Measurements from ENCODE around the gene MCEE. TPM values are rescaled to one million over a fixed set of nuclear protein-coding genes. Genes with fewer than 3 reads are reported as not detected.

MCEE gene
- total RNA-seq, 1 donor from 2014 or later = 24.7 TPM

- Mint-ChIP-seq H3K4me3 (no peak overlapping the region), H3K9me3 (no peaks in the 10 kb centered on the region), H3K27ac (no peak overlapping the region), H3K4me1 (no peaks in the 10 kb centered on the region), H3K27me3 (ENCODE audit: insufficient read depth, low read depth) (peaks cover 6% of the 10 kb centered on the region), H3K36me3 (peaks cover 24% of the 10 kb centered on the region)
- Histone ChIP-seq H3K9ac (no peak overlapping the region), H3K4me2 (no peak overlapping the region), H3K4me1 (no peaks in the 10 kb centered on the region), H3K79me2 (ENCODE audit: low read depth) (no peaks in the 10 kb centered on the region), H3K27ac (no peak overlapping the region), H3K27me3 (no peaks in the 10 kb centered on the region), H3K9me3 (ENCODE audit: low read depth) (no peaks in the 10 kb centered on the region), H2AFZ (replicated peaks) (no peak overlapping the region), H3F3A (ENCODE audit: low read depth) (peaks cover 3% of the 10 kb centered on the region), H3K36me3 (no peaks in the 10 kb centered on the region), H3K4me3 (no peak overlapping the region), H4K20me1 (ENCODE audit: low read depth) (peaks cover 6% of the 10 kb centered on the region)
- TF ChIP-seq CTCF (IDR thresholded peaks at IDR 0.05) = no peak
- no peak for TF ChIP-seq EZH2 (IDR thresholded peaks at IDR 0.05)
- no peak for DNase-seq (ENCODE audit: low spot score)
These were observed 18.6 kb upstream of the MCEE start for GRCh38 chr2:71148506-71149063.

- H3K27me3 Mint-ChIP-seq (ENCODE audit: insufficient read depth, low read depth) = no peaks in the 10 kb centered on the region
- H3K79me2 ChIP-seq (ENCODE audit: low read depth) = no peaks in the 10 kb centered on the region
- no peaks in the 10 kb centered on the region for H3K4me1 Mint-ChIP-seq
- no peaks in the 10 kb centered on the region for H4K20me1 ChIP-seq (ENCODE audit: low read depth)
- no peak overlapping the region for H3K4me3 Mint-ChIP-seq
- H3K36me3 Mint-ChIP-seq = peaks cover 29% of the 10 kb centered on the region
- DNase-seq (ENCODE audit: low spot score) = no peak
- no peak overlapping the region for H3K4me3 ChIP-seq
- H3K9me3 ChIP-seq (ENCODE audit: low read depth) = no peaks in the 10 kb centered on the region
- no peak for TF ChIP-seq CTCF (IDR thresholded peaks at IDR 0.05)
- TF ChIP-seq EZH2 (IDR thresholded peaks at IDR 0.05) = no peak
- TF ChIP-seq EZH2phosphoT487 (IDR thresholded peaks at IDR 0.05) = no peak
- H3K9ac ChIP-seq = no peak overlapping the region
- H3K4me2 ChIP-seq = no peak overlapping the region
- peaks cover under 1% of the 10 kb centered on the region for H3F3A ChIP-seq (ENCODE audit: low read depth)
- no peak overlapping the region for H2AFZ ChIP-seq (replicated peaks)
- peaks cover 5% of the 10 kb centered on the region for H3K36me3 ChIP-seq
- H3K9me3 Mint-ChIP-seq = no peaks in the 10 kb centered on the region
- H3K27me3 ChIP-seq = no peaks in the 10 kb centered on the region
- no peak overlapping the region for H3K27ac ChIP-seq
- H3K27ac Mint-ChIP-seq = no peak overlapping the region
- no peaks in the 10 kb centered on the region for H3K4me1 ChIP-seq
These were observed 13.8 kb upstream of the MCEE start for GRCh38 chr2:71143782-71144181.

- Histone ChIP-seq H2AFZ (replicated peaks) (no peak overlapping the region), H4K20me1 (ENCODE audit: low read depth) (peaks cover 7% of the 10 kb centered on the region), H3F3A (ENCODE audit: low read depth) (no peaks in the 10 kb centered on the region), H3K4me1 (peaks cover 2% of the 10 kb centered on the region), H3K36me3 (peaks cover 16% of the 10 kb centered on the region), H3K9ac (no peak overlapping the region), H3K79me2 (ENCODE audit: low read depth) (peaks cover 20% of the 10 kb centered on the region), H3K27ac (no peak overlapping the region), H3K4me2 (no peak overlapping the region), H3K9me3 (ENCODE audit: low read depth) (no peaks in the 10 kb centered on the region), H3K27me3 (no peaks in the 10 kb centered on the region), H3K4me3 (no peak overlapping the region)
- Mint-ChIP-seq H3K9me3 (no peaks in the 10 kb centered on the region), H3K4me3 (no peak overlapping the region), H3K27ac (no peak overlapping the region), H3K4me1 (no peaks in the 10 kb centered on the region), H3K27me3 (ENCODE audit: insufficient read depth, low read depth) (no peaks in the 10 kb centered on the region), H3K36me3 (peaks cover 12% of the 10 kb centered on the region)
- no peak for DNase-seq (ENCODE audit: low spot score)
- TF ChIP-seq CTCF (IDR thresholded peaks at IDR 0.05) (no peak), EZH2 (IDR thresholded peaks at IDR 0.05) (no peak), EZH2phosphoT487 (IDR thresholded peaks at IDR 0.05) (no peak)
These were observed 6.1 kb upstream of the MCEE start for GRCh38 chr2:71136174-71136573.
